ENCODE measurements around the gene ZNF140.
A peak's percentile ranks its signal among the peaks of the same experiment; 100 is the strongest.

ZNF140 gene

DNA sequence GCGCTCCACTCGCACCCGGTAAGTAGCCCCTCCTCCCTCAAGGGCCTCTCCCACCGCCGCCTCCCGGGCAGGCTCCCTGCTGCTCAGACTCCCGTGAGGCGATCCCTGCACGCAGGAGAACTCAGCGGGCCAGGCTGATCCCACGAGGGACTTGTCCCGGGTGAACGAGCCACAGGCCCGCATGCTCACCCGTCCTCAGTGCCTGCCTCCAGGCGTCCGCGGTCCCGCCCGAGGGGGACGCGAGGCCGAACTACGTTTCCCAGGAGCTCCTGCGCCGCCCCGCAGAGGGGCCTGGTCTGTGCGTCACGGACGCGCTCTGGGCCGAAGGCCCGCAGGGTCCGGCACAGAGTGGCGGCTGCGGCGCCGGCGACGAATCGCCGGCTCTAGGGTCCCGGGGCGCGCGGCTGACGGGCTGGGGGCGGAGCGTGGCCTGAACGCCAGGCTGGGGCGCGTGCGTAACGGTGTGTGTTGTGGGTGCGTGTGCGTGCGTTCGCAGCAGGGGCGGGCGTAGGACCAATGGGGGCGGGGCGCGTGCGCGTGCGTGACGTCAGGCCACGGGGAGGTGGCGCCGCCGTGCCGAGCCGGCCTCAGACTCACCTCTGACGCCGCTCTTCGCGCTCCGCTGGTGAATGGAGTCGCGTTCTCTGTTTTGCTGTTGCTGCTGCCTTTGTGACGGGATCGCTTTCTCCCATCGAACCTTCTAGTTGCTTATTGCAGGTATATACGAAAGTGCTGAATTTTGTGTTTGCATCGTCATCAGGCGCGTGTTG, 49.5 kb downstream of the ZNF140 start, which contains the start of the genes ZNF10 and ZNF891:
ZNF10 (plus strand) TSS at position 590 of the 770 bp plus-strand sequence. CDS start 13,866 bp downstream, outside the sequence.
ZNF891 (minus strand) TSS at position 237 of the 770 bp plus-strand sequence. CDS start 8,356 bp downstream, outside the sequence.
- DNase-seq (ENCODE audit: low spot score) = peak; percentile 94

DNA sequence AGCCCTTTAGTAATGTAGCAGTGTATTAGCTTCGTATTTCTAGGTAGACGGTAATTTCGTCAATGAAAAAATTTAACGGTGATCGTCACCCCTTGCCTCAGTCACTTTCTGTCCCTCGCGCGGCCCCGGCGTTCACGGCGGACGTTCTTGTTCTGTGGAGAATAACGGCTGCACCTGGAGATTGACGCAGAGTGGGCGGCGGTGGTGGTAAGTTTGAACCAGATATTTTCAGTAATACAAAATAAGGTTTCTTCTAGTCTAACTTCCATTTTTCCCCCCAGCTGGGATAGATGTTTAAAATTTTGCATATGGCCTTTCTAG, 50.0 kb downstream of the ZNF140 start:
- no peak for DNase-seq (ENCODE audit: low spot score)

DNA sequence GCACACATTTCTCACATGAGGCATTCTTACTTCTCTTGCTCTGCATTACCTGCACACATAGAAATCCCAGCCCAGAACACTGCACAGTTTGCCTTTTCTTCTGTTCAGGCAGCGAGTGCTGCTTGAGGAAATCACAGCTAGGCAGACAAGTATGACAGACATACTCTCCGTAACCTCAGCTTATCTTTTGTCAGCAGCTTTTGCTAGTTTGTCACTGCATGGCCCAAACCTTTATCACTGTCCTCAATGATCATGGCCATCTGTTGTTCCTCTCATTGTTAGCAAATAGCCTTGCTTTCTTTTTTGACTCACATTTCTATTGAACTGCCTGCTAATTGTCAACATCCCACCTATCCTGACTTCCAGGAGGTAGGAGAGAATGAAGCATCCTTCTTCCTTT, 55.0 kb downstream of the ZNF140 start:
- no peak for DNase-seq (ENCODE audit: low spot score)

DNA sequence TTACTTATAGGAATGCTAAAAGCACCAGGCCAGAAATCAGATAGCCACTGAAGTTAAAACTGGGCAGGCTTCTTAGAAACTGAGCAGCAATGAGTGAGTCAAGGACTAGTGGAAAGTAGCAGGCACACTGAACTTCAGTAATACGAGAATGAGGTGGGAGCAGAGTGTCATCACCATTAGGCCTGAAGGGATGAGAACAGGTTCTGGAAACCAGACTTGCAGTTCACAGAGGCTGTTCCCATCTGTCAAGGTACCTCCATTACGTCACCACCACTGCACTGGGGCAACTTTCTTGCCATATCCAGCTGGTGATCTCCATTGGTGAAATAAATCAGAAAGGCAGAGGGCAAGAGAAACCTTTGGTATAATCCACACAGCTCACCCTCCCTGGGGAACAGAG, 65.3 kb downstream of the ZNF140 start:
- DNase-seq (ENCODE audit: low spot score) = no peak

DNA sequence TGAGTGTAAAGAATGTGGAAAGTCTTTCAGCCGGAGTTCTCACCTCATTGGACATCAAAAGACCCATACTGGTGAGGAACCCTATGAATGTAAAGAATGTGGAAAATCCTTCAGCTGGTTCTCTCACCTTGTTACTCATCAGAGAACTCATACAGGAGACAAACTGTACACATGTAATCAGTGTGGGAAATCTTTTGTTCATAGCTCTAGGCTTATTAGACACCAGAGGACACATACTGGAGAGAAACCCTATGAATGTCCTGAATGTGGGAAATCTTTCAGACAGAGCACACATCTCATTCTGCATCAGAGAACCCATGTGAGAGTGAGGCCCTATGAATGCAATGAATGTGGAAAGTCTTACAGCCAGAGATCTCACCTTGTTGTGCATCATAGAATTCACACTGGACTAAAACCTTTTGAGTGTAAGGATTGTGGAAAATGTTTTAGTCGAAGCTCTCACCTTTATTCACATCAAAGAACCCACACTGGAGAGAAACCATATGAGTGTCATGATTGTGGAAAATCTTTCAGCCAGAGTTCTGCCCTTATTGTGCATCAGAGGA, 75.5 kb downstream of the ZNF140 start:
- DNase-seq (ENCODE audit: low spot score) = no peak
